Activated CD8-positive, alpha-beta memory T cell treated with anti-CD3 and anti-CD28 coated beads, Interleukin-2, amount 50 U/mL, for 4 hours (primary cell): ENCODE data around the gene ROGDI.
A peak's percentile ranks its signal among the peaks of the same experiment; 100 is the strongest.
"Not testable (repeated sequence)": the region's sequence is repeated elsewhere in the genome, so short reads cannot be mapped to it uniquely, and the experiment has no call there.

Source experiments
- DNase-seq: peaks from one replicate; pipeline ENCODE4 v3.0.0-alpha.2; 2020

Gene ROGDI

DNA sequence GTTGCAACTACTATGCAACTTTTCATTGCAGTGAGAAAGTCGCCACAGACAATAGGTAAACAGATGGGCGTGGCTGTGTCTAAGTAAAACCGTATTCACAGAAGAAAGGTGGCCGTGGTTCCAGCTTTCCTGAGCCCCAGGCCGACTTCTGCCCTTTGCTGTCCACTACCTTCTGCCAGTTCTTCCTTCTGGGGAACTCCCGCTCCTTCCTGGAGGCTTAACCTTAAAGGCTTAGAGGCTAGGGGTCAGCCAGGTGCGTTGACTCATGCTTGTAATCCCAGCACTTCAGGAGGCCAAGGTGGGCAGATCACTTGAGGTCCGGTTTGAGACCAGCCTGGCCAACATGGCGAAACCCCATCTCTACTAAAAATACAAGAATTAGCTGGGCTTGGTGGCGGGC, 12.2 kb downstream of the ROGDI start:
- no peak for DNase-seq

DNA sequence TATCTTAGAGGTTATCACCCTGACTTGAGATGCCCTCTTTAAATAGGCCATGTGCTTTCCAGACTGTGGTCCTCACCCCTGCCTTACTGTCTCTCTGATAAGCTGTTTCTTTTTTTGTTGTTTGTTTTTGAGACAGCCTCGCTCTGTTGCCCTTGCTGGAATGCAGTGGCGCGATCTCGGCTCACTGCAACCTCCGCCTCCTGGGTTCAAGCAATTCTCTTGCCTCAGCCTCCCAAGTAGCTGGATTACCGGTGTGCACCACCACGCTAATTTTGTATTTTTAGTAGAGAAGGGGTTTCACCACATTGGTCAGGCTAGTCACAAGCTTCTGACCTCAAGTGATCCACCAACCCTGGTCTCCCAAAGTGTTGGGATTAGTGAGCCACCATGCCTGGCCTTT, 13.5 kb downstream of the ROGDI start:
- no peak for DNase-seq

DNA sequence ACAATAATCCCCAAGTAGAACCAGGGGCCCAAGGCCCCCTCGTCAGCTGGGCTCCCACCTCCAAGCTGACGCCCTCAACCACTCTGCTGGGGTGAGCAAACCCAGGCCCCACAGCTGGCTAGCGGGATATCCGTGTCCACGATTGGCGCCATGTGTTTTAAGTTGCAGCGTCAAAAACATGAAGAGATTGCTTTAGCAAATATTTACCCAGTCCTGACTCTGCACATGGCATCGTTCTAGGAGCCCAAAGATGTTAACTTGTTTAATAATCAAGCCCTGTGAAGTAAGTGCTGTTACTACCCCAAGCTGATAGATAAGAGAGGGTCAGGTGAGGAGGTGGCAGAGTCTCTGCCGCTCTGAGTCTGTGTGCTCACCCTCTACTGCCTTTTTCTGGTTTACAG, 13.9 kb downstream of the ROGDI start:
- DNase-seq: no peak

DNA sequence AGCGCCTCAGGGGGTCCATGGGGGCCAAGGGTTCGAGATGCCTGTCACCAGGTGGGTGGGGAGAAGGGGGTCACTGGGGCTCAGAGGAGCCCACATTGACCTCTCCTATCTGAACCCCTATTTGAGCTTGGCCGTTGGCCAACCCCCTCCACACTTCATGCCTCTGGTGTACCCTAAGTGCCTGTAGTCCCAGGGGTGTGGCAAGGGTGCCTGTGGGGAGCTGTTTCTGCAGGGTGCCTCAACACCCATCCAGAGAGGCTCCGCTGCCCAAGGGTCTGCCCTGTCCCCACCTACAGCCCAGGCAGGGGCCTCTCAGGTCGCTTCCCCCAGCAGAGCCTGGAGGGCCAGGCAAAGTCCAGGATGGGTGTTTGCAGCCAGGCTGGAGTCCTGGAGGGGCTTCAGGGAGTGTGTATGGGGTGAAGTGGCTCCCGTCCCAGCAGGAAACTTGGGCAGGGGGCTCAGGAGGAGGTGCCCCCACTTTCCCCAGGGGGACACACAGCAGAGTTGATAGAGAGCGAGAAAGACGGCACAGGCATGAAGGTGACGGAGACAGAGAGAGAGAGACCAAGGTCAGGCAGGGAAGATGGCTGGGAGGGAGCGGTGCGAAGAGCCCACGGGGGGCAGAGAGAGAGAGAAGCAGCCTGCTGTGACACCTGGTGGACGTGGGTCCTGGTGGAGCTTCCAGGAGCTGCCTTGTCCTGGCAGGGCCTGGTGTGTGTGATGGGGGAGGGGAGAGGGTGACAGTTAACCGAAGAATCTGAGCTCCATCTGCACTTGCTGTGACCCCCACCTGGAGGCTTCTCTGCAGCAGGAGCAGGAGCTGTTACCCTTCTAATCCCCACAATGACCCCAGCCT, 14.6 kb downstream of the ROGDI start, which contains the start of gene SEPTIN12:
Gene SEPTIN12 (minus strand): TSS at position 719 of the 856 bp plus-strand sequence. CDS start 700 bp downstream, at position 19.
- DNase-seq: no peak

DNA sequence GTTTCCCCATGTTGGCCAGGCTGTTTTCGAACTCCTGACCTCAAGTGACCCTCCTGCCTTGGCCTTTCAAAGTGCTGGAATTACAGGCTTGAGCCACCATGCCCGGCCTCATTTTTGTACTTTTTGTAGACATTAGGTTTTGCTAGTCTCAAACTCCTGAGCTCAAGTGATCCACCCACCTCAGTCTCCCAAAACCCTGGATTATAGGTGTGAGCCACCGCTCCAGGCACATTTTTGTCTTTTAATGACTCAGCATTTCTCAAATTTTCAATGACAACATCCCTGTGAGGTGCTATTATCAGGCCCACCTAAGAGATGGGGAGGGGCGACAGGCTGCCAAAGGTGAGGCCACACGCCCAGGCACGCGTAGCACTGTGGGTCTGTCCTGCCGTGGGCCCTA, 15.4 kb downstream of the ROGDI start:
- DNase-seq: no peak

GRCh38 chr16:4785758-4786433, 16.5 kb downstream of the ROGDI start:
- DNase-seq: no peak

- DNase-seq: not testable (repeated sequence)
These were observed 17.9 kb downstream of the ROGDI start for GRCh38 chr16:4784444-4784987.

DNA sequence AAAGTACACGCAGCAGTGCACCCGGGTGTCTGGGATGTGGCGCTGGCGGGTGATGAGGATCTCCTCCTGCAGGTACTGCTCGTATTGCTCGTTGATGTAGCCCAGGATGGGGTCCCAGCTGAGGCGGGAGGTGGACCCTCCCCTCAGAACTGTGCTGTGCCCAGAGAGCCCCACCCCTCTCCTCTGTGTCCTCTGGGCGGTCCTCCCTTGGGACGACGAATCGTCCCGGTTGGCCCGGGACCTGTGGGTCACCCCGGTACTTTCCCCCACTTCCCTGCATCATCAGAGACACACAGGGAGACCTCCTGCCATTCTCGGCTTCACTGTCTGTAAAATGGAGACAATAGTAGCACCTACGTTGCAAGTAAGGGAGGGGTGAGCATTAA, 18.5 kb downstream of the ROGDI start:
- no peak for DNase-seq

DNA sequence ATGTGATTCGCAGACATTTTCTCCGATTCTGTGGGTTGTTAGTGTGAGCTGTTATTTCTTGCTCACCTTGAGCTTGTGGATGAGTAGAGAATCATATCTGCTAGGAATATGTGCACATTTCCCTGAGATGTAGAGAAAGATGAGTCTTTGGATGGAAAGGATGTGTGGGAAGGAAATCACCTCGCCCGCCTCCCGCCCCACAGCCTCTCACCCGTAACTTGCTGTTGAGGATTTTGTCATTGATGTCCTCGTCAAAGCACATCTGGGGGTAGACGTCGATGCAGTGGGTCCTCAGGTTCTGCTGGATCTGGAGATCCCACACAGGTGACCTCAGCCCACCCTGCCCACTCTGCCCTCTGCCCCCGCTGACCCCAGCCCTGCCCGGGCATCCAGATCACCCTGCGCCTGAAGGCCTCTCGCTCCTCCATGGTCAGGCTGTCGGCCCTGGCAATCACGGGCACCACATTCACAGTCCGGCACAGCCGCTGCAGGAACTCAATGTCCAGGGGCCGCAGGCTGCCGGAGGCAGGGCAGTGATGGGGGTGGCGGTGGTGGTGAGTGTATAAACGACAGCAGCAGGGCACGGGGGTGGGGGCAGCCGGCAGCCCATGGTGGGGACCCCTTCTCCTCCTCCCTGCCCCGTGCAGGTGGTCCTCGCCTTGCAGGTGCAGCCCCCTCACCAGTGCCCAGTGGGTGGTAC, 19.0 kb downstream of the ROGDI start:
- no peak for DNase-seq

GRCh38 chr16:4780235-4780634, 22.2 kb downstream of the ROGDI start:
- DNase-seq: no peak

- DNase-seq: no peak
These were observed 24.4 kb downstream of the ROGDI start for GRCh38 chr16:4778050-4778392.

- no peak for DNase-seq
These were observed 24.9 kb downstream of the ROGDI start for GRCh38 chr16:4777339-4778049.

DNA sequence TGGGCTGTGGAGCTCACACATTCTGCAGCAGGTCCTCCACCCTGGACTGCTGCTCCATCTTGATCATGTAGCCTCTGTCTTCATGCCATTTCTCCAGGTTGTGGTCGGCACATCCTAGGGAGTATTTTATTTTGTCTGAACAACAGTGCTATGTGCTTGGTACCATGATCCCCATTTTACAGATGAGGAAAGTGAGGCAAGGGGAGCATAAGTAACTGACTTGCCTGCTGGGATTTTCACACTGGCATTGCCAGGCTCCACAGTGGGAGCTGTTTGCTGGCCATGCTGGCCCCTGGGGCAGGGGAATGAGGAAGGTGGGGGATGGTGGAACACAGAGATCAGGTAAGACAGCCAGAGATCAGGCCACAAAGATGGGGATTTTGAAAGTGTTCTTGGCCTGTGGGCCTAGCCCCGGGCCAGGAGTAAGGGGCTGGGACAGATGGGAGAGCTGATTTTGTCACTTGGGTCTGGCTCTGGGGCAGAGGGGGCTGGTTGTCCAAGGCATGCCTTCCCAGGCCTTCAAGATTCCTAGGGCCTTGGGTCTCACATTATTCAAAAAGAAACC, 26.2 kb downstream of the ROGDI start:
- DNase-seq: no peak

- DNase-seq: no peak
These were observed 27.4 kb downstream of the ROGDI start for GRCh38 chr16:4775005-4775404.

DNA sequence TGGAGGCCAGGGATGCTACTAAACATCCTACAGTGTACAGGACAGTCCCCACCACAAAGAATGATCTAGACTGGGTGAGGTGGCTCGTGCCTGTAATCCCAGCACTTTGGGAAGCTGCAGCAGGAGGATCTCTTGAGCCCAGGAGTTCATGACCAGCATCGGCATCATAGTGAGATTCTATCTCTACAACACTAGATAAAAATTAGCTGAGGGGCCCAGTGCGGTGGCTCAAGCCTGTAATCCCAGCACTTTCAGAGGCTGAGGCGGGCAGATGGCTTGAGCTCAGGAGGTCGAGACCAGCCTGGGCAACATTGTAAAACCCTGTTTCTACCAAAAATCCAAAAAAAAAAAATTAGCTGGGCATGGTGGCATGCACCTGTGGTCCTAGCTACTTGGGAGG, 30.1 kb downstream of the ROGDI start:
- DNase-seq: no peak

DNA sequence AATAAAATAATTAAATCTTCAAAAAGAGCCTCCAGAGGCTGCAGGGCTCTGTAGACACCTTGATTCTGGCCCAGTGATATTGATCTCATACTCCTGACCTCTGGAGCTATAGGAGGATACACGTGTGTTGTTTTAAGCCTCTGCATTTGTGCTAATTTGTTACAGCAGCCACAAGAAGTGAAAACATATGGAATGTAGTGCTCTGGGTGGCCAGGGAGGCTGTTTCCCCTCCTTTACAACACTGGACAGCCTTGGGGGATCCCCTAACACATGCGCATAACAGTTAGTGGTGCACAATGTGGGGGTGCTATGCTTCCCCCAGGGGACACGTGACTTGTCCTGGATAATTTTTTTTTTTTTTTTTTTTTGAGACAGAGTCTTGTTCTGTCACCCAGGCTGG, 30.8 kb downstream of the ROGDI start:
- DNase-seq: no peak

- DNase-seq: no peak
These were observed 33.2 kb downstream of the ROGDI start for GRCh38 chr16:4769306-4769638.

- peak; percentile 83 for DNase-seq
These were observed 33.7 kb downstream of the ROGDI start for GRCh38 chr16:4768549-4769305.

- DNase-seq: no peak
These were observed 34.4 kb downstream of the ROGDI start for GRCh38 chr16:4767872-4768548.

- DNase-seq: peak; percentile 99
These were observed 35.4 kb downstream of the ROGDI start, which contains the start of gene ZNF500 for GRCh38 chr16:4766875-4767628. Gene ZNF500, minus strand, starts transcription at chr16:4767162. Its CDS starts 1,184 bp downstream, at chr16:4765978.
